Effector CD8-positive, alpha-beta T cell (primary cell): ENCODE measurements around the gene RPS25.
"Not testable (repeated sequence)": the region's sequence is repeated elsewhere in the genome, so short reads cannot be mapped to it uniquely, and the experiment has no call there.

ENCODE experiments used
- DNase-seq: peaks from one replicate; lab custom pipeline; 2025; lab: John Stamatoyannopoulos, UW
- total RNA-seq, 4 experiments: gene quantifications; one replicate each; lab custom pipeline; 2026; lab: John Stamatoyannopoulos, UW

RPS25 gene
- total RNA-seq: 491 to 785 (median 670) reads per million in 4 experiments

DNA sequence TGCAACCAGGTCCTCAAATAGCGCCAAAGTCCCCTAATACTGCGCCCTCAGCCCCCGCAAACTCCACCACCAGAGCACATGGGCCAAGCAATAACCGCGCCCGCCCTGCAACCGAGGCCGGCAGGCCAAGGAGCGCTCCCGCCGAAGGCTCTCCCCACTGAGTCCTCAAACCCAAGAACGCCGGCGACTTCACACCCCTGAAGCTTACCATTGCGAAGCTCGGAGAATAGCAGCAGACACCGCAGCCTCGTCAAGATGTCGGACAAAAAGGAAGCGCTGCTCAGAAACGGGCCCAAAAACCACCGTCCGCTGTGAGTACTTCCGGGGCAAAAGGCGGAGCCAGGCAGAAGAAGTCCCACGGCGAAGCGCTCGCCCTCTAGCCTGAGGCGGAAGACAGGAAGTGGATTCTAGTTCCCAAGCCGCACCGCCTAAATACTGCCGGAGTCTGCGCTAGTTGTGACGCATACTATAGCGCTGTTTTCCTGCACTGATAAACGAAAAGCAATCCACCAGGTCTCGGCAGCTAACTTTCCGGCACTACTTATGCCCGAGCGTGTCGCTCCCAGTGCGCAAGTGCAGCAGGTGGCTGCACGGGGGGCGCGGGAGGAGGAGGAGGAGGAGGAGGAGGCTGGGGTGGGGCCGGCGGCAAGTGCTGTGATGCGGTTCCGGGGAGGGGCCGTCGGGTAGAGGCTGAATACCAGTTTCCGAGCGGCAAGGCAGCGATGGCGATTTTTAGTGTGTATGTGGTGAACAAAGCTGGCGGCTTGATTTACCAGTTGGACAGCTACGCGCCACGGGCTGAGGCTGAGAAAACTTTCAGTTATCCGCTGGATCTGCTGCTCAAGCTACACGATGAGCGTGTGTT is at the start of gene RPS25, which contains the start of gene TRAPPC4:
Gene RPS25 (minus strand): TSS at position 270 of the 865 bp plus-strand sequence. CDS start 59 bp downstream, at position 211.
Gene TRAPPC4 (plus strand): TSS at position 693 of the 865 bp plus-strand sequence. CDS start 30 bp downstream, at position 723.
- peak; percentile 91 for DNase-seq

DNA sequence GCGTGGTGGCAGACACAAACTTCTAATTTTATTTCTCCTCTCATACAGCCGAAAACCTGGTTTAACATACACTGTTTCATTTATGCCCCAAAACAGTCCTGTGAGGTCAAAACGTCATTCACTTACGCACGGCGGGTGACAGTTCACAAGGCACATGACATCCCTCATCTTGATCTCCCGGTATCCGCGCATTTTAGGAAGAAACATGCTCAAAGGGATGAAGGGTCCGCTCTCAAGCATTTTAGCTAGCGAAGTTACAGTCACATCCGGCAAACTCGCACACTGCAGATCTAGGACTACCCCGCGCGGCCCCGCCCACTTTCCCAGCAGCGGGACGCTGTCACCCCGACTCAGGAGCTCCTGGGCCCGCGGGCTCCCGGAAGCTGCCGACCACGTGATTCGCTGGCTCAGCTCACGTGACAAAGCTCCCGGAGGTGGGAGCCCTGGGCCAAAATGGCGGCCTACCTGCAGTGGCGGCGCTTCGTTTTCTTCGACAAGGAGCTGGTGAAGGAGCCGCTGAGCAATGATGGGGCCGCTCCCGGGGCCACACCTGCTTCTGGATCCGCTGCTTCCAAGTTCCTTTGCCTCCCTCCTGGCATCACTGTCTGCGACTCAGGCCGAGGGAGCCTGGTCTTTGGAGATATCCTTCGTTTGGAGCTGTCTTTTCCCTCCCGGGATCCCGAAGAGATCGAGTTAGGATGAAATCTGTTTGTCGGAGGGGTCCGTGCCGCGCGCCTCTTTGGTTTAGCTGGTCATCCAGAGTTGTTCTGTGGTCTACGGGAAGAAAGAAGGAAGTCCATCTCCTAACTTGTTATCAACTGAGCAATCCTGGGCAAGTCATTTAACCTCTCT is 49.5 kb upstream of the RPS25 start, which contains the start of gene VPS11:
Gene VPS11 (plus strand): TSS at position 448 of the 852 bp plus-strand sequence. CDS start 6 bp downstream, at position 454.
- peak; percentile 95 for DNase-seq

DNA sequence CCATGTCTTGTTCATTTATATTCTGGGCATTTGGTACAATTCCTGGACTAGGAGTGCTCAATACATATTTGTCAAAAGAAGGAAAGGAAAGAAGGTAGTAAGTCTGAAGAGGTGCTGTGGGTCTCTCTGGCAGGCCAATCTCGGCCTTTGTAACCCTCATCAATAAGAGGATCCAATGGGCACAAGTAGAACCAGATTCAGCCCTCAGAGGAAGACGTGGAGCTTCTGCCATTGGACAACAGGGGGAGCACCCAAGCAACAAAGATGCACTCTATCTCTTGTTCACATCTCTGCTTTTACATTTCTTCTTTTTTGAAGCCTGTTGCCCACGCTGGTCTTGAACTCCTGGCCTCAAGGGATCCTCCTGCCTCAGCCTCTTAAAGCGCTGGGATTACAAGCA is 47.2 kb upstream of the RPS25 start:
- DNase-seq: peak; percentile 4

DNA sequence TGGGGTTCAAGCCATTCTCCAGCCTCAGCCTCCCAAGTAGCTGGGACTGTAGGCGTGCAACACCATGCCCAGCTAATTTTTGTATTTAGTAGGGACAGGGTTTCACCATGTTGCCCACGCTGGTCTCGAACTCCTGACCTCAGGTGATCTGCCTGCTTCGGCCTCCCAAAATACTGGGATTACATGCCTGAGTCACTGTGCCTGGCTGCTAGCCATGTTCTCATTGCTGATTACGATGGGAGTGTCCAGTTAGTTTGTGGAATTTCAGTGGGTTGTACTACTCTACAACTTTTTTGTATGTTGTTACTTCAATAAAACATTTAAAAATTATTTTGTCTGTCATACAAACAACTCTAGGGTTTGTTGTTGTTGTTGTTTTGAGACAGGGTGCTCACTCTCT is 44.6 kb upstream of the RPS25 start:
- DNase-seq: no peak

DNA sequence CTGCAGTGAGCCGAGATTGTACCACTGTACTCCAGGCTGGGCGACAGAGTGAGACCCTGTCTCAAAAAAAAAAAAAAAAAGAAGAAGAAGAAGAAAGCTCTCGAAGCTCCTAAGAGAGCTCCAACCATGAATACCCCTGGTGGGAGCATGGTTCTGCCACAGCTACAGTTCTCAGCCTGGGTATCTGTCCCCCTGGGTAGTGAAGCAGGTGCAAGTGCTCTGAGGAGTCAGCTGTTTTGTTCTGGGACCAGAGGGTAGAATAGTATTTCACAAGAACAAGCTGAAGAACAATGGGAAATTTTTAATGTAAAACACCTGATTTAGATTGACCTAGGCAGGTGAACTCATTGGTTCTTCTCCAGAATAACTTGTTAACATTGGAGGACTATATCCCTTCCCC is 43.1 kb upstream of the RPS25 start:
- DNase-seq: no peak

DNA sequence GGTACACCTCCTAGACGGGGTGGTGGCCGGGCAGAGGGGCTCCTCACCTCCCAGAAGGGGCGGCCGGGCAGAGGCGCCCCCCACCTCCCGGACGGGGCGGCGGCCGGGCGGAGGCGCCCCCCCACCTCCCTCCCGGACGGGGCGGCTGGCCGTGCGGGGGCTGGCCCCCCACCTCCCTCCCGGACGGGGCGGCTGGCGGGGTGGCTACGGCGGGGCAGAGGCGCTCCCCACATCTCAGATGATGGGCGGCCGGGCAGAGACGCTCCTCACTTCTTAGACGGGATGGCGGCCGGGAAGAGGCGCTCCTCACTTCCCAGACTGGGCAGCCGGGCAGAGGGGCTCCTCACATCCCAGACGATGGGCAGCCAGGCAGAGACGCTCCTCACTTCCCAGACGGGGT is 41.0 kb upstream of the RPS25 start:
- DNase-seq: not testable (repeated sequence)

DNA sequence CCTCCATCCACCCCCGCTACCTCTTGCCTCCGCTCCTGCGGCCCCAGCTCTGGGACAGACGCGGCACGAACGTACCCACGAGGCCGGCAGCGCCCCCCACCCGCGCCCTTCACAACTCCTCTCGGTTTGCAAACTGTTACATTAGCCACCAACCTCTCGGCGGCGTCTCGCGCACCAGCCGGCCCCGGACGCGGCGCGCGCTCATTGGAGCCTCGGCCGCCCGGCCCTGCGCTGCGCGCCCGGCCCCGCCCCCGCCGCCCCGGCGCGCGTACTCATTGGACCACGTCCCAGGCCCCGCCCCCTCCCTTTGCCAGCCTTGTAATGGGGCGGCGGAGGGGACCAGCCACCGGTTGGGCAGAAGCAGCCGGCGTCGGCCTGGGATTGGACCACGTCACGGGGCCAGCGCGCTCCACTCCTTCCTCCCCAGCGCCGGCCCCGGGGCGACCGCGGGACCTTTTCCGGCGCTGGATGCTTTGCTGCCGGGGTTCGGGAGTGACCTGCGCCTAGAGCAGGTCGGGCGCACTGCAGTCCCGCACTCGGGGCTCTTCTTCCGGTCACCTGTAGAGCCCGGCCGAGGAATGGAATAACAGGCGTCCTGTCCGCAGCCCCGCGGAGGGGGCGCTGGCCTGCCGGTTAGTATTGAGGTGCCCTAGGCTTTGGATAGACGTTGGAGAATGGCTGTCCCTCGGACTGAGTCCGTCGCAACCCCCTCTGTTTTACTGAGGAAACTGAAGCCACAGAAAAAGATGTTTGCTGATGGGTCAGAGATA is 39.0 kb upstream of the RPS25 start, which contains the start of gene HYOU1:
Gene HYOU1 (minus strand): TSS at position 206 of the 770 bp plus-strand sequence. CDS start 1,045 bp downstream, outside the sequence.
- peak; percentile 98 for DNase-seq

DNA sequence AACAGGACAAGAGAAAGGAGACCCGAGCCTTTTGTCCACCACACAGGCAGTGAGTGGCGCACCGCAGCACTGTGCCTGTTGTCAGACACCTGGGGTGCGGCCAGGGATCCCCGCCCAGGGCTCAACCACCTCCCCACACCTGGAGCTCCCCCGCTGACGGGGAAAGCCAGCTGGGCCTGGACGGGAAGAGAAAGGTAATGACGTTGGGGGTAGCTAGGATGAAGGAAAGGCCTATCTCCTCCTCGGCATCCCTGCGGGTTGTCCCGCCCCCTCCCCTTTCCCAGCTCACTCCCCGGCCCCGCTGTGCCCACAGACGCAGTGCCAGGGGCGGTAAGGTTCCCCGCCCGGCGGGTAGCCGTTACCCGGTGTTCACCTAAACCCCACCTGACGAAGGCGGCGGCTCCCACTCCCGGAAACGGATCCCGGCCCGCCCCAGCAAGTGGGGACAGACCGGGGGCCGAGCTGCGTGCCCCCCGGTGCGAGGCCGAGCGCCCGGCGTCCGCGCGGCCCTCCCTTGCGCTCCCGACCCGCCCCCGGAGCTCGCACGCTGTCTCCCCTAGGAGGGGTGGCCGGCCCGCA is 38.4 kb upstream of the RPS25 start:
- DNase-seq: peak; percentile 30

DNA sequence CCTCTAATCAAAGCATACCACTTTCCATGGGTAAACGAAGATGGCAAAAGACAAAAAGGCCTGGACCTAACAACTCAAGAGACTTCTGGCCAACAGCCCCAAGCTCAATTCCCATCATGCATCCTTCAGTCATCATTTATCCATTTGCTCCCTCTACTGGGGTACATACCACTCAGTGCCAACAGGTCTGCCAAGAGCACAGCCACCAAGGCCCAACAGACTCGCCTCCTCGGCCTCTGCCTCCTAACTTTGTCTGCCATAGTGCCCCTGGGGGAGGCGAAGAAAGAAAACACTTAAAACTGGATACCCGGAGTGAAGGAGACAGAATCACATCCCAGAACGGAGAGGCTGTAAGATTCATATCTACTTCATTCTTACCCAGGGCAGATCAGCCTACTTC is 37.8 kb upstream of the RPS25 start:
- no peak for DNase-seq

DNA sequence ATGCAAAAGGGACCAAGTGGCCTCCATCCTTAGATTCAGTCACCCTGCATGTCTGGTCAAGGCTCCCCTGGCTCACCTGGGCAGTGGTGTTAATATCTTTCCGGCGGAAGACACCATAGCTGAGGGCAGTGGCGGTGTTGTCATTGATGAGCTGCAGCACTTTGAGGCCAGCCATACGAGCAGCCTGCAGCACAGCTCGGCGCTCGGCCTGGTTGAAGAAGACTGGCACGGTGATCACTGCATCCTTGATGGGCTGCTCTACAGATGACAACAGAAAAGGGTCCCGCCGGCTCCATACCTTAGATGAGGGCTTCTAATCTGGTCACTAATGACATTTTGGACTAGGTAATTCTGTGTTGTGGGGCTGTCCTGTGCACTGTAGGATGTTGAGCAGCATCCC is 36.3 kb upstream of the RPS25 start:
- no peak for DNase-seq

DNA sequence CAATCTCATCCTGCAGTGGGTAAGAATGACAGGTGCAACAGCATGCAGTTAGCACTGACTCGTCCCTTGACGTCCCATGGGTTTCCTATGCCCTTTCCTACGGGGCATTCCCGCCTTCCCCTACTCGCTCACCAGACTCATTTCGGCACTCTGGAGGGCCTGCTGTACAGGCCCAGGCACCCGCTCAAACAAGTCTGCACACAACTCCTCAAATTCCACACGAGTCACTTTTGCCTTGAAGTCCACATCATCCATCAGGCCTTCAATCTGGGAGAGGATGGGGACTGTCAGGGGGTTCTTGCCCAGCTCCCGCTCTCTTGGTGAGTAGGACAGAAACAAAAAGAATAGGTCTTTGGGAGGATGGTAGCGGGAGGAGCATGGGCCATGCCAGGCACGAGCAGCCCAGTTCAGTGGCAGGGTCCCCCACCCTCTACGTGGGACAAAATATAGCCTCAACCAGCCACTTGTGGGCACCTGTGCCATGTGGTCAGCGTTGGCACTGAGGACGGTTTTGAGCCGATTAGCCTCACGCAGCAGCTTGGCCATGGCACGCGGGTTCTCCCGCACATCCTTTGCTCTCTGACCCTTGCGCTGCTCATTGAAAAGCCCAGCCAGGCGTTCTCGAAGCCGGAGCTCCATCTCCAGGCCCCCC is 34.1 kb upstream of the RPS25 start:
- DNase-seq: no peak

DNA sequence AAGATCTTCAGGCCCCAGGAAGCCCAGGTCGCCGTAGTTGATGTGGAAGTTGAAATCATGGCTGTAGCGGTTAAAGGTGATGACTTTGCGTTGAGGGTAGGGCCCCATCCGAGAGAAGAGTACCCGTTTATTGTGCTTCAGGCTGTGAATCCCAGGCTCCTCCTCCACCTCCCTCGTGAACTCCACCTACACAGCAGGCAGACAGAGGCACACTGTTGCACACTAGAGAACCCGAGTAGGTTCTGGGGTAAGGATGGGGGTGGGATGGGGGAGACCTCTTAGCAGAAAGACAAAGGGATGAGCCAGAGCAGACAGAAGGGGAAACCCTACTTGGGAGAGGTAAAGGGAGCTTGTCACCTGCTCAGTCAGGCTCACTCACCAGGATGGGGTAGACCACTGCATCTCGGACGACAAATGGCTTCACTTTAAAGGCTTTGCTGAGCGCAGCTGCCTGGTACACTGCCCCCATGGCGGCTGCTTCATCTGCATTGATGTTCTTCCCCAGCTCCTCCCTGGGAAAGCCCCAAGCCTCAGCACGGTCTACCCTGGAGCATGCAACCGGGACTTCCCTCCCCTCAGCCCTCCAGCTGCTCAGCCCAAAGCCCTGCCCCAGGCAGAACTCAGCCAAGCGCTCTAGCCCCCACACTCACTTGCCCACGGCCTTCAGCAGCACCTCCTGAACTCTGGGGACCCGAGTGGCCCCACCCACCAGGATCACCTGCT is 33.5 kb upstream of the RPS25 start:
- no peak for DNase-seq

DNA sequence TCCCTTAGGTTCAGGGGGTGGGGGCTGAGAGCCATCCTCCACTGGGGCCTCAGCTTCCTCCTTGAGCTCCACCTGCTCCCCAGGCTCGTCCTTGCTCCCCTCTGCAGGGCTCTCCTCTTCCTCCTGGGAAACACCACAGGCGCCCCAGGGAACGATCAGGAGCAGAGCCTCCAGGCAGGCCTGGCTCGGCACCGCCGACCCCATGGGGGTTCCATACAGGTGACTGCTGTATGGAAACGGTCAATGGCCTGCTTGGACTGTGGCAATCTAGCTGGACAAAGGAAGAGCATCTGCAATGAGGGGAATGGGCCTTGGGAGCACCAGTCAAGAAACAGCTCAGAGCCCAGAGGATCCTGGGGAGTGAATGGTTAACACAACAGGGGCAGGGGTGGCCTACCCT is 30.9 kb upstream of the RPS25 start:
- no peak for DNase-seq

DNA sequence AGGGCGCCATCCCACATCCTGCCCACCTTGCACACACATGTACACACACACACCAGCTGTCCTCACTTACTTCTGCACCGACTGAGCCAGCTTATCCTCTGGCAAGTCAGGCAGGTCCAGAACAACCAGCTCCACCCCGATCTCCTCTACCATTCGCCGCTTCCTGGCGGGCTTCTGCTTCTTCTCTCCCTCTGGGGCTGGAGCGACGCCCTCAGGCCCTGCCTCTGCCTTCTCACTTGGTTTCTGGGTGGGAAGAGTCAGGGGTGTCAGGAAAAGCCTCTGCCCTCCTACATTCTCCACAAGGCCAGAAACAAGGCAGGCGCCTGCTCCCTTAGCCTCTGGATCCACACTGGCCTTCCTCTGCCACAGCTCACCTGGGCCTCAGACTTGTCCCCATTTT is 30.5 kb upstream of the RPS25 start:
- DNase-seq: no peak

DNA sequence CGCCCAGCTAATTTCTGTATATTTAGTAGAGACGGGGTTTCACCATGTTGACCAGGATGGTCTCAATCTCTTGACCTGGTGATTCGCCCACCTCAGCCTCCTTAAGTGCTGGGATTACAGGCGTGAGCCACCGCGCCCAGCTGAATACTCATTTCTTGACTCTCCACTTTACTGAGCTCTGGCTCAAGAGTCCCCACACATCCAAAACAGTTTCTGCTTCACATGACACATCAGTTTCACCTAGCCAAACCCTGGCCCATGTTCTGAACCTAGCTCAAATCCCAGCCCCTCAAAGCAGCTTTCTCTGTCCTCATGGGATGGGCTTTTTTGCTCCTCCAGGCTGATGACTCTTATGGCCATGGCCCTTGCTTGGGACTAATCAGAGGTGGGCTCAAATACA is 29.1 kb upstream of the RPS25 start:
- no peak for DNase-seq

DNA sequence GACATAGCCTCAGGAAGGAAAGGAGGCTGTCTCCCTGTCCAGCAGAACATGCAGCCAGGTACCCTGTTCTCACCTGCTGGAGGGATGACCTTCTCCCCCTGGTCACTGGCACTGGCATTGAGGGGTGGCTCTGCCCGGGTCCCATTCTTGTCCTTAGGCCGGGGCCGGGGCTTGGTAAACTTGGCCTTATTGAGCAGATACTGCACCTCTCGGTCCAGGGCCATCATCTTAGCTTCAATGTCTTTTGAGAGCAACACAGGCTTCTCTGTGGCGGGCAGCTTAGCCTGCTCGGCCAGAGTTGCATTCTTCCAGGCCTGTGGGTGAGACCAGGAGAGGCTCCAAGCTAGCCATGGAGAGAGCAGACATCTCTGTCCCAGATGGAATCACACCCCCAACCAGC is 28.3 kb upstream of the RPS25 start:
- DNase-seq: no peak

DNA sequence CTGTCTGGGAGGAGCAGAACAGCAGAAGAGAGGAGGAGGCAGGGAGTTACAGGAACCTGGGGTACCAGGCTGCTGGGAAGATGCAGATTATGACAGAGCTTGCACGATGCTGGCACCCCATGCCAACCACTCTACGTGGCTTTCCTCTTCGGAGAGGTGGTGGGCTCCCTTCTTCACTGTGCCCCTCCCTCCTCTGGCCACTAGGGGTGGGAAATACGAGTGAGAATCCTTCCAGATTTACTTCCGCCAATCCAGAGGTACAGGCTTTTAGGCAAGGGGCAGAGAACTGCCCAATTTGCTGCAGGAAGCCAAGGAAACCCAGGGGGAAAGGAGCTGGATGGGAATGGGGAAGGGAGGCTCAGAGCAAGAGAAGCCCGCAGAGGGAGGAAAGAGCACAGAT is 26.6 kb upstream of the RPS25 start:
- no peak for DNase-seq

DNA sequence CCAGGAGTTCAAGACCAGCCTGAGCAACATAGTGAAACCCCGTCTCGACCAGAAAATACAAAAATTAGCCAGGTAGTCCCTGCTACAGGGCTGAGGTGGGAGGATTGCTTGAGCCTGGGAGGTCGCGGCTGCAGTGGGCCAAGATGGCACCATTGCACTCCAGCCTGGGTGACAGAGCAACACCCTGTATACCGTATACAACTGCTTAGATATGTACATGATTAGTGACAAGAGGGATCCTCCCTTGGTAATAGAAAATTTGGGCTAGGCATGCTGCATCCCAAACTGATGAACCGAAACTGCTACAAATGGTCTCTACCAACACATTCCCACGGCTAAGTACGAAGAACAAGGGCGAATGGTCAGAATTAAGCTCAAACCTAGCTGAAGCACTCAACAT is 24.8 kb upstream of the RPS25 start:
- DNase-seq: no peak

DNA sequence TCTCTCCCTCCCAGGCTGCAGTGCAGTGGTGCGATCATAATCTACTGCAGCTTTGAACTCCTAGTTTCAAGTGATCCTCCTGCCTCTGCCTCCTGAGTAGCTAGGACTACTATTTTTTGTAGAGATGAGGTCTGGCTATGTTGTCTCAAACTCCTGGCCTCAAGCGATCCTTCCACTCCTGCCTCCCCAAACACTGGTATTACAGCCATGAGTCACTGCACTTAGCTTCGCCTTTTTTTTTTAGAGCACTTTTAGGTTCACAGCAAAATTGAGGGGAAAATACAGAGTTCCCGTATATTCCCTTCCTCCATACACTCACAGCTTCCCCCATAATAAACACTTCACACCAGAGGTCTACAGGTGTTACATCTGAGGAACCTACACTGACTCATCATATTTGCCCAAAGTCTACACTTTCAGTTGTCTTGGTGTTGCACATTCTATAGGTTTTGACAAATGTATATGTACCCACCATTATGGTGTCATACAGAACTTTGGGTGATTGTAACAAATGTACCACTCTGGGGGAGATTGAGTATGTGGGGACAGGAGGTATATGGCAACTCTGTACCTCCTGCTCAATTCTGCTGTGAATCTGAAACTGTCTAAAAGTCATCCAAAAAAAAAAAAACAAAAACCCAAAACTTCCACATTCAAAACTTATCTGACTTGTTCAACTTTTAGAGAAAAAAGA is 23.8 kb upstream of the RPS25 start:
- DNase-seq: no peak
